Fibroblast of the aortic adventitia (primary cell): ENCODE data around the gene BCL11A. TPM values are rescaled to one million over a fixed set of nuclear protein-coding genes. Genes with fewer than 3 reads are reported as not detected.

ENCODE experiments used
- DNase-seq: peaks from one replicate; pipeline ENCODE4 v3.0.0-alpha.2; 2010; ENCODE audit warnings: low read depth
- H3K4me3 ChIP-seq: 2 replicates; pipeline ENCODE4 v1.5.1; 2011; ENCODE audit warnings: low read depth, mild to moderate bottlenecking, control low read depth, low read length, moderate library complexity
- total RNA-seq: library from RNA; depleted of rRNA; stranded (reverse); fragments of >200 nt; gene quantifications from 2 replicates; pipeline ENCODE4 v1.2.3, GENCODE V29; 2012; ENCODE audit warnings: low replicate concordance
- TF ChIP-seq, protein P1 (sequence below): IDR thresholded peaks from 2 replicates; pipeline ENCODE4 v1.5.1; 2011; ENCODE audit warnings: mild to moderate bottlenecking, low read length, control low read depth, inconsistent platforms; ENCODE audit not compliant: insufficient read depth

BCL11A gene
- total RNA-seq, 1 donor: 0.09 TPM

DNA sequence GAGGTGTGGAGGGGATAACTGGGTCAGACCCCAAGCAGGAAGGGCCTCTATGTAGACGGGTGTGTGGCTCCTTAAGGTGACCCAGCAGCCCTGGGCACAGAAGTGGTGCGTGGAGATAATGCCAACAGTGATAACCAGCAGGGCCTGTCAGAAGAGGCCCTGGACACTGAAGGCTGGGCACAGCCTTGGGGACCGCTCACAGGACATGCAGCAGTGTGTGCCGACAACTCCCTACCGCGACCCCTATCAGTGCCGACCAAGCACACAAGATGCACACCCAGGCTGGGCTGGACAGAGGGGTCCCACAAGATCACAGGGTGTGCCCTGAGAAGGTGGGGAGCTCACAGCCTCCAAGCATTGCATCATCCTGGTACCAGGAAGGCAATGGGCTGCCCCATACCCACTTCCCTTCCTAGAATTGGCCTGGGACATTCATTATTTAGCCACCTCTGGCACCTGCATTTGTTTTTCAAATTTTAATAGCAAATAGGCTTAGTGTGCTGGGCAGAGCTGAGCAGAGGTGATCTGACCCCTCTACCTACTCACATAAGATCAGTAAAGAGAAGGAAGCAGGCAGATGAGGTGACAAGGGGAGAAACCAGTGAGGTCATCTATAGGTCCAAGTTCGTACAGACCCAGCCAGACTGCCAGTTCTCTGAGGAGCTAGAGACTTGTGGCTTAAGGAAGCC lies 55.2 kb downstream of the BCL11A start:
- TF ChIP-seq, protein P1, sequence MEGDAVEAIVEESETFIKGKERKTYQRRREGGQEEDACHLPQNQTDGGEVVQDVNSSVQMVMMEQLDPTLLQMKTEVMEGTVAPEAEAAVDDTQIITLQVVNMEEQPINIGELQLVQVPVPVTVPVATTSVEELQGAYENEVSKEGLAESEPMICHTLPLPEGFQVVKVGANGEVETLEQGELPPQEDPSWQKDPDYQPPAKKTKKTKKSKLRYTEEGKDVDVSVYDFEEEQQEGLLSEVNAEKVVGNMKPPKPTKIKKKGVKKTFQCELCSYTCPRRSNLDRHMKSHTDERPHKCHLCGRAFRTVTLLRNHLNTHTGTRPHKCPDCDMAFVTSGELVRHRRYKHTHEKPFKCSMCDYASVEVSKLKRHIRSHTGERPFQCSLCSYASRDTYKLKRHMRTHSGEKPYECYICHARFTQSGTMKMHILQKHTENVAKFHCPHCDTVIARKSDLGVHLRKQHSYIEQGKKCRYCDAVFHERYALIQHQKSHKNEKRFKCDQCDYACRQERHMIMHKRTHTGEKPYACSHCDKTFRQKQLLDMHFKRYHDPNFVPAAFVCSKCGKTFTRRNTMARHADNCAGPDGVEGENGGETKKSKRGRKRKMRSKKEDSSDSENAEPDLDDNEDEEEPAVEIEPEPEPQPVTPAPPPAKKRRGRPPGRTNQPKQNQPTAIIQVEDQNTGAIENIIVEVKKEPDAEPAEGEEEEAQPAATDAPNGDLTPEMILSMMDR: no peak
- no peak for DNase-seq
- H3K4me3 ChIP-seq: no peak overlapping the region

DNA sequence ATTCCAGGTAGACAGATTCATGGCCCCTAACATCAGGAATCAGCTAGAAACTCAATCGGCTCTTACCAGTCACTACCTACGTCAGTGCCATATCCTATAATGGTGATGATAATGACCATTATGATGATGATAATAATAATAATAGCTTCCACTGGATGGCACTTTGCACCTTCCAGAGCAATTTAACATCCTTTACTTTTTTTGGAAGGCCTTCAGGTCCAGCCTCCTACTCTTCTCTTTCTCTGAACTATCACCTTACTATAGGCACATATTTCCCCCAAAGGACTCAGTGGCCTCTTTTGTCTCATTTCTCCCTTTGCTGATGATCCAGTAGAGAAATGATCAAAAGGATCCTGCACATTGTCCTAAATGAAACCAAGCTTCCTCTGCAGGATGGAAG lies 56.0 kb downstream of the BCL11A start:
- DNase-seq: no peak
- H3K4me3 ChIP-seq: no peak overlapping the region
- TF ChIP-seq, protein P1: no peak

DNA sequence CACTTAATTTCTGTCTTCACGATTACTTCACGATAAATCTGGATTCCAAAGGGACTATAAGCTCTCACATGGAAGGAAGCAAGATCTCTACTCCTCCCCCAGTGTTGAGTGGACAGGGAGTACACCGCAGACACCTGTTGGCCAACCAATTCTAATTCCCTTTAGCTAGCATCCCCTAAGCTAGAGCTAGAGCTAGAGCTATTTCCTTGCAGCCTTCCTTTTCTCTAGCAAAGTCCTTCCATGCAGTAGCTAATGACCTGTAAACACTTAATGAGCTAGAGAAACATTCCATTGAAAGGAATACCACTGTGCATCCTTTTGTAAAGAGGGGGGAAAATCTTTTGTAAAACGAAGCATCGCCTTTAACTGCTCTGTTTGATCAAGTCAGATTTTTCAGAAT lies 56.5 kb downstream of the BCL11A start:
- DNase-seq: no peak
- no peak overlapping the region for H3K4me3 ChIP-seq
- TF ChIP-seq, protein P1: no peak

DNA sequence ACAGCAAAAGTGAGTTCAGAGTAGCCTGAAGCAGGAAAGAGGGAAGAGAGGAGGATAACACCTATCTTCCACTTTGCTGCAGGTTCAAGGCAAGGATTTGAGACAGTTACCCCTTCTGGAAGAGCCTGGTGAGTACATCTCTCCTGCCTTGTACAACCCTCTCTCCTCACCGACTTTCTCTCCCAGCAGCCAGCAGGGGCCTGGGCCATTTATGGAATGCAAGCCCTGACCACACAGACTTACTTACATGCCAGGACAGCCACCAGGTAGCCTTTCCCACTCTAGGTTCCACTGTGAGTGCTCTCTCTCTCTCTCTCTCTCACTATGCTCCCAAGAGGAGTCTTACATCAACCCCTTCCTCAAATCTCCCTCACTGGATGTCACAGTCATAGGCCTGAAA lies 57.0 kb downstream of the BCL11A start:
- TF ChIP-seq, protein P1: no peak
- DNase-seq: no peak

DNA sequence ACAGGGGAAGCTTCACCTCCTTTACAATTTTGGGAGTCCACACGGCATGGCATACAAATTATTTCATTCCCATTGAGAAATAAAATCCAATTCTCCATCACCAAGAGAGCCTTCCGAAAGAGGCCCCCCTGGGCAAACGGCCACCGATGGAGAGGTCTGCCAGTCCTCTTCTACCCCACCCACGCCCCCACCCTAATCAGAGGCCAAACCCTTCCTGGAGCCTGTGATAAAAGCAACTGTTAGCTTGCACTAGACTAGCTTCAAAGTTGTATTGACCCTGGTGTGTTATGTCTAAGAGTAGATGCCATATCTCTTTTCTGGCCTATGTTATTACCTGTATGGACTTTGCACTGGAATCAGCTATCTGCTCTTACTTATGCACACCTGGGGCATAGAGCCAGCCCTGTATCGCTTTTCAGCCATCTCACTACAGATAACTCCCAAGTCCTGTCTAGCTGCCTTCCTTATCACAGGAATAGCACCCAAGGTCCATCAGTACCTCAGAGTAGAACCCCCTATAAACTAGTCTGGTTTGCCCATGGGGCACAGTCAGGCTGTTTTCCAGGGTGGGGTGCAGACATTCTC lies 58.3 kb downstream of the BCL11A start:
- DNase-seq: no peak
- TF ChIP-seq, protein P1: no peak
- H3K4me3 ChIP-seq: no peak overlapping the region

More for the DNA sequence above, 57.0 kb downstream of the BCL11A start:
- no peak overlapping the region for H3K4me3 ChIP-seq

DNA sequence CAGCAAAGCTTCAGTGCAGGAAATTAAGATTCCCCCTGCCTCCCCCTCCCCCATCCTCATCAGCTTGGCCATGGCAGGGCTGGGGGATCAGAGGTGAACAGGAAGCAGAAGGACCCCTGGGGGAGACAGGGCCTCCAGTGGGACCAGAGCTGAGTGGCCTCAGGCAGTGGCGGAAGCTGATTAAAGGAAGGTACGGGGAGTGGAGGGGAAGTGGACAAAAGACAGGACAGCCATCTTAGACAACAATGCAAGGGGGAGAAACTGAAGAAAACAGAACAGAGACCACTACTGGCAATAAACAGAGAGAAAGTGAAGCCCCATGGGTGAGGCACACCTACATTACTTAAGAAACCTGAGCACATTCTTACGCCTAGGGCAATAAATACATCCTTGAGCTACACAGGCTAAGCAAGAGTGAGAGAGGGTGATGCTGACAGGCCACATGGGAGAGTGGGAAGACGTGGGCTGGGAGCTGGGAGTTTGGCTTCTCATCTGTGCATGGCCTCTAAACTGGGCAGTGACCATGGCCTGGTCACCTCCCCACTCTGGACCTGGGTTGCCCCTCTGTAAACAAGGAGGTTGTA lies 59.6 kb downstream of the BCL11A start:
- DNase-seq: no peak
- TF ChIP-seq, protein P1: no peak
- H3K4me3 ChIP-seq: no peak overlapping the region
